Measurements from ENCODE around the gene CFAP157.

- TF ChIP-seq, protein P1, sequence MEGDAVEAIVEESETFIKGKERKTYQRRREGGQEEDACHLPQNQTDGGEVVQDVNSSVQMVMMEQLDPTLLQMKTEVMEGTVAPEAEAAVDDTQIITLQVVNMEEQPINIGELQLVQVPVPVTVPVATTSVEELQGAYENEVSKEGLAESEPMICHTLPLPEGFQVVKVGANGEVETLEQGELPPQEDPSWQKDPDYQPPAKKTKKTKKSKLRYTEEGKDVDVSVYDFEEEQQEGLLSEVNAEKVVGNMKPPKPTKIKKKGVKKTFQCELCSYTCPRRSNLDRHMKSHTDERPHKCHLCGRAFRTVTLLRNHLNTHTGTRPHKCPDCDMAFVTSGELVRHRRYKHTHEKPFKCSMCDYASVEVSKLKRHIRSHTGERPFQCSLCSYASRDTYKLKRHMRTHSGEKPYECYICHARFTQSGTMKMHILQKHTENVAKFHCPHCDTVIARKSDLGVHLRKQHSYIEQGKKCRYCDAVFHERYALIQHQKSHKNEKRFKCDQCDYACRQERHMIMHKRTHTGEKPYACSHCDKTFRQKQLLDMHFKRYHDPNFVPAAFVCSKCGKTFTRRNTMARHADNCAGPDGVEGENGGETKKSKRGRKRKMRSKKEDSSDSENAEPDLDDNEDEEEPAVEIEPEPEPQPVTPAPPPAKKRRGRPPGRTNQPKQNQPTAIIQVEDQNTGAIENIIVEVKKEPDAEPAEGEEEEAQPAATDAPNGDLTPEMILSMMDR (IDR thresholded peaks at IDR 0.05), result no peak
- TF ChIP-seq POLR2A (IDR thresholded peaks at IDR 0.05) (no peak), POLR2AphosphoS5 (IDR thresholded peaks at IDR 0.05) (no peak)
Measured at GRCh38 chr9:127751269-127752054, 44.7 kb downstream of the CFAP157 start.
